HepG2 (cell line): ENCODE measurements around the gene LRRC74A. TPM values are rescaled to one million over a fixed set of nuclear protein-coding genes. Genes with fewer than 3 reads are reported as not detected.

Experiments used
- ATF3 ChIP-seq: sonication (generic); formaldehyde crosslinking; IDR thresholded peaks from 2 replicates; pipeline ENCODE4 v1.4.0; 2020; ENCODE audit warnings: missing genetic modification reagents
- CC2D1A ChIP-seq: sonication (generic); formaldehyde crosslinking; IDR thresholded peaks from 2 replicates; pipeline ENCODE4 v1.8.1; 2023; ENCODE audit warnings: mild to moderate bottlenecking, missing genetic modification reagents
- CEBPG ChIP-seq: IDR thresholded peaks from 2 replicates; pipeline ENCODE4 v1.6.1; 2016
- E2F1 ChIP-seq: sonication (generic); formaldehyde crosslinking; IDR thresholded peaks from 2 replicates; pipeline ENCODE4 v1.5.0; 2020; ENCODE audit warnings: missing genetic modification reagents
- GATAD2A ChIP-seq: IDR thresholded peaks from 2 replicates; pipeline ENCODE4 v1.6.1; 2016
- HBP1 ChIP-seq: IDR thresholded peaks from 2 replicates; pipeline ENCODE4 v1.6.1; 2016; ENCODE audit warnings: low read depth, control low read depth
- HOXA3 ChIP-seq: sonication (generic); formaldehyde crosslinking; IDR thresholded peaks from 2 replicates; pipeline ENCODE4 v1.5.0; 2020; ENCODE audit warnings: missing genetic modification reagents
- IKZF4 ChIP-seq: sonication (generic); formaldehyde crosslinking; IDR thresholded peaks from 2 replicates; pipeline ENCODE4 v1.5.1; 2020; ENCODE audit warnings: borderline replicate concordance, mild to moderate bottlenecking, low read depth, missing genetic modification reagents; ENCODE audit errors: not compliant biosample characterization
- KLF9 ChIP-seq: IDR thresholded peaks from 2 replicates; pipeline ENCODE4 v1.6.1; 2016; ENCODE audit warnings: low read depth
- MNT ChIP-seq: fragments of 450-650 bp; IDR thresholded peaks from 2 replicates; pipeline ENCODE4 v1.6.1; 2016
- NFATC3 ChIP-seq: sonication (generic); formaldehyde crosslinking; IDR thresholded peaks from 2 replicates; pipeline ENCODE4 v1.5.1; 2020; ENCODE audit warnings: mild to moderate bottlenecking, missing genetic modification reagents
- NR2F1 ChIP-seq, 2 experiments: fragments of 450-650 bp in 1 of 2; formaldehyde crosslinking in 1 of 2; IDR thresholded peaks; 2 replicates each; pipeline versions ENCODE4 v1.5.0 to v1.6.1; 2016 to 2020; ENCODE audit warnings: mild to moderate bottlenecking in 1 of 2, missing compliant biosample characterization in 1 of 2, missing genetic modification reagents in 1 of 2, moderate library complexity in 1 of 2
- ZBTB21 ChIP-seq: sonication (generic); formaldehyde crosslinking; IDR thresholded peaks from 2 replicates; pipeline ENCODE4 v1.4.0; 2020; ENCODE audit warnings: missing genetic modification reagents
- ZBTB3 ChIP-seq: sonication (generic); formaldehyde crosslinking; IDR thresholded peaks from 2 replicates; pipeline ENCODE4 v1.4.0; 2020; ENCODE audit warnings: low read depth, mild to moderate bottlenecking, moderate library complexity, missing genetic modification reagents, borderline replicate concordance
- ZBTB7A ChIP-seq: sonication (generic); formaldehyde crosslinking; IDR thresholded peaks from 2 replicates; pipeline ENCODE4 v1.8.0; 2022; ENCODE audit warnings: mild to moderate bottlenecking, missing genetic modification reagents
- ZNF333 ChIP-seq: sonication (generic); formaldehyde crosslinking; IDR thresholded peaks from 2 replicates; pipeline ENCODE4 v1.4.0; 2020; ENCODE audit warnings: mild to moderate bottlenecking, missing genetic modification reagents, borderline replicate concordance
- ZNF556 ChIP-seq: sonication (generic); formaldehyde crosslinking; IDR thresholded peaks from 2 replicates; pipeline ENCODE4 v1.4.0; 2020; ENCODE audit warnings: mild to moderate bottlenecking, missing genetic modification reagents, borderline replicate concordance
- ZNF687 ChIP-seq: sonication (generic); formaldehyde crosslinking; IDR thresholded peaks from 2 replicates; pipeline ENCODE4 v1.5.1; 2020; ENCODE audit warnings: mild to moderate bottlenecking, missing genetic modification reagents, moderate library complexity
- ZNF749 ChIP-seq: sonication (generic); formaldehyde crosslinking; IDR thresholded peaks from 2 replicates; pipeline ENCODE4 v1.8.0; 2022; ENCODE audit warnings: mild to moderate bottlenecking, missing genetic modification reagents, moderate library complexity, borderline replicate concordance
- ZNF878 ChIP-seq: sonication (generic); formaldehyde crosslinking; IDR thresholded peaks from 2 replicates; pipeline ENCODE4 v1.8.1; 2023; ENCODE audit warnings: mild to moderate bottlenecking, missing genetic modification reagents, moderate library complexity
- polyA plus RNA-seq, 8 experiments: library from polyadenylated mRNA; depleted of rRNA in 3 of 8; stranded (reverse) in 7 of 8; unstranded in 1 of 8; fragments of >200 nt; fragmentation: Illumina TruSeq in 4 of 8; extraction: Trizol in 4 of 8; gene quantifications; 2 replicates each; pipeline versions ENCODE4 v1.2.1 to v1.2.3, GENCODE V29; 2011 to 2016; ENCODE audit warnings: low read depth in 4 of 8, missing spikeins in 1 of 8, mixed read lengths in 1 of 8; ENCODE audit not compliant: insufficient read depth in 1 of 8
- total RNA-seq, 5 experiments: library from RNA; depleted of rRNA; stranded (reverse); fragments of >200 nt; fragmentation: Illumina TruSeq; extraction: Trizol; gene quantifications; 2 replicates each; pipeline ENCODE4 v1.2.3, GENCODE V29; 2016; ENCODE audit warnings: low read depth in 1 of 5

LRRC74A gene
- total and polyA plus RNA-seq, 2 of the 13 experiments (the other 11 are each of a cell fraction or from before 2014, with no cell fraction given) = not detected

GRCh38 chr14:76812422-76813383 lies 13.5 kb upstream of the LRRC74A start, which contains the start of gene ANGEL1 (continued):
- 0 out of 2 replicates have a peak, but pooled peaks have one; percentile 40 for TF ChIP-seq ATF3 (CRISPR knock-in tag)
- no peak for TF ChIP-seq KLF9 (CRISPR knock-in tag)
- 0 out of 2 replicates have a peak, but pooled peaks have one; percentile 42 for TF ChIP-seq ZNF333 (CRISPR knock-in tag)
- TF ChIP-seq IKZF4 = no peak
- peak; percentile 85 for TF ChIP-seq MNT
- TF ChIP-seq ZBTB21 (CRISPR knock-in tag) = 0 out of 2 replicates have a peak, but pooled peaks have one; percentile 24
- 0 out of 2 replicates have a peak, but pooled peaks have one; percentile 9 for TF ChIP-seq GATAD2A (CRISPR knock-in tag)
- peak; percentile 55; the same call in 1 of the 2 replicates for TF ChIP-seq ZNF556 (CRISPR knock-in tag)
- peak; percentile 85; the same call in 1 of the 2 replicates for TF ChIP-seq ZNF749 (CRISPR knock-in tag)
- TF ChIP-seq HOXA3 (CRISPR knock-in tag) = peak; percentile 90
- TF ChIP-seq ZNF878 (CRISPR knock-in tag) = peak; percentile 80; the same call in 1 of the 2 replicates
- TF ChIP-seq NR2F1 (CRISPR knock-in tag; IDR thresholded peaks at IDR 0.05) = no peak
- TF ChIP-seq CEBPG = no peak
- peak; percentile 95 for TF ChIP-seq ZNF687
- TF ChIP-seq NFATC3 (CRISPR knock-in tag) = no peak
- TF ChIP-seq CC2D1A (CRISPR knock-in tag) = no peak
- TF ChIP-seq E2F1 (CRISPR knock-in tag) = peak; percentile 70
- TF ChIP-seq ZBTB3 (CRISPR knock-in tag) = peak; percentile 50; the same call in 1 of the 2 replicates
- no peak for TF ChIP-seq ZBTB7A
- peak; percentile 70; the same call in 1 of the 2 replicates for TF ChIP-seq HBP1 (CRISPR knock-in tag)
